ENCODE measurements around the gene DCUN1D5.

DCUN1D5 gene

DNA sequence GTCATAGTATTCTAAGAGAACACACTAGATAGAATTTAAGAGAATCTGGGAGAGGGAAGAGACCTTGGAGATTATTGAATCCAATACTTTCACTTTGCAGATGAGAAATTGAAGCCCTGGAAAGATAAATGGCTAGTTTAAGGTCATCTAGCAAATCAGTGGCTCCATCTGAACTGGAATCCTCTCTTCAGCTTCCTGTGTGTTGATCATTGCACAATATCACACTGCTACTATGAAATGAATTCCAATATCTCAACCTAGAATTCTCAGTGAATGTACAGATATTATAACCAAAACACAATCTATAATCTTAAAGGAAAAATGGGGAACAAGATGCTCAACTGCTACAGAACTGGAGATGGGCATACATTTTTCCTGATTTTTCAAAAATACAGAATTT lies 44.1 kb downstream of the DCUN1D5 start:
- Histone ChIP-seq H3K27ac (ENCODE audit: low read length) (no peak overlapping the region), H3K4me1 (ENCODE audit: insufficient read depth, low read length) (no peaks in the 10 kb centered on the region), H3K36me3 (ENCODE audit: insufficient read depth, low read length) (no peaks in the 10 kb centered on the region), H3K4me2 (ENCODE audit: insufficient read depth, low read length) (no peak overlapping the region), H3K4me3 (ENCODE audit: low read depth in 1 of 2, low read length in 2 of 2) (no peak overlapping the region), H3K79me2 (ENCODE audit: insufficient read depth, low read length) (no peaks in the 10 kb centered on the region), H3K9ac (ENCODE audit: low read depth, low read length) (no peak overlapping the region), H3K27me3 (ENCODE audit: insufficient read depth, low read length, poor library complexity) (no peaks in the 10 kb centered on the region), H4K20me1 (ENCODE audit: insufficient read depth, low read length) (no peaks in the 10 kb centered on the region), H2AFZ (ENCODE audit: low read depth, low read length) (no peak overlapping the region), H3K9me3 (ENCODE audit: insufficient read depth, low read length, severe bottlenecking) (no peaks in the 10 kb centered on the region)
- TF ChIP-seq, protein P1, sequence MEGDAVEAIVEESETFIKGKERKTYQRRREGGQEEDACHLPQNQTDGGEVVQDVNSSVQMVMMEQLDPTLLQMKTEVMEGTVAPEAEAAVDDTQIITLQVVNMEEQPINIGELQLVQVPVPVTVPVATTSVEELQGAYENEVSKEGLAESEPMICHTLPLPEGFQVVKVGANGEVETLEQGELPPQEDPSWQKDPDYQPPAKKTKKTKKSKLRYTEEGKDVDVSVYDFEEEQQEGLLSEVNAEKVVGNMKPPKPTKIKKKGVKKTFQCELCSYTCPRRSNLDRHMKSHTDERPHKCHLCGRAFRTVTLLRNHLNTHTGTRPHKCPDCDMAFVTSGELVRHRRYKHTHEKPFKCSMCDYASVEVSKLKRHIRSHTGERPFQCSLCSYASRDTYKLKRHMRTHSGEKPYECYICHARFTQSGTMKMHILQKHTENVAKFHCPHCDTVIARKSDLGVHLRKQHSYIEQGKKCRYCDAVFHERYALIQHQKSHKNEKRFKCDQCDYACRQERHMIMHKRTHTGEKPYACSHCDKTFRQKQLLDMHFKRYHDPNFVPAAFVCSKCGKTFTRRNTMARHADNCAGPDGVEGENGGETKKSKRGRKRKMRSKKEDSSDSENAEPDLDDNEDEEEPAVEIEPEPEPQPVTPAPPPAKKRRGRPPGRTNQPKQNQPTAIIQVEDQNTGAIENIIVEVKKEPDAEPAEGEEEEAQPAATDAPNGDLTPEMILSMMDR (IDR thresholded peaks at IDR 0.05; ENCODE audit: borderline replicate concordance, extremely low read depth, low read length, poor library complexity, severe bottlenecking): no peak
- no peak for TF ChIP-seq EZH2 (IDR thresholded peaks at IDR 0.05; ENCODE audit: borderline replicate concordance, low read depth, low read length, severe bottlenecking)
- ATAC-seq (ENCODE audit: insufficient read depth, low read depth): no peak
- no peak for DNase-seq

DNA sequence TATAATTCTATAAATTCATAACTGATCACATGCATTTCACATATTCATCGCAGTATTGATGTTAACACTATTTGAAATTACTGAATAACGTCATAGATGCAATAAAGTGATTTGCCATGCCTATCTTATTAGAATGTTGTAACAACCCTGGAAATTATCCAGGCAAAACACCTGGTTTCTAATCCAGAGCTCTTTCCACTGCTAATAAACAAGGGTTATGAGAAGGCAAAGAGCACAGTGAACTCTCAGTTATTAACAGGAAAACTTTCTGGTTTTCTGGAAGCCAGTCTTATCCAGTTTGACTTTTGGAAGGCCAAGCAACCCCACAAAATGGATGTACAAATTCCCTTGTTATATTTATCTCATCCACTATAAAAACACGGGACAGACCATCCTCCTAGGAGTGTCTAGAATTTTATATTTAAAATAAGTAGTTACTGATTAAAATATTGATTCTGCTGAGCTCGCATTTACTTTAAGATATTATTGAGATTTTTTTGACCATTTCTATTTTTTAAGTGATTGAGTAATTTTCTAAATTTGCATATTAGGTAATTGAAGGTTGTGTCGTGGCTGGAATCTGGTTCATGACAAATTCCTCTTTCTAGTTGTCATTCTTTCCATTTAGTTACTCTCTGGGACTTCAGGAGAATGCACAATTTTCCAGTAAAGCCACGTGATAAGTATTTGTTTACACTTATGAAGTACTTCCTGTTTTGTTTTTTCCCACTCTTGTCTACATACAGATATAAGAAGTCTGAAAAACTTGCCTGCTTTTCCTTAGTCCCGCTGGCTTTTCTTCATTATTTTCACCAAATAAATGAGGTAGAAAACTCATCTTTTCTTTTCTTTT lies 47.9 kb downstream of the DCUN1D5 start:
- DNase-seq (no peak), ATAC-seq (ENCODE audit: insufficient read depth, low read depth) (no peak)
- Histone ChIP-seq H3K4me3 (ENCODE audit: low read depth in 1 of 2, low read length in 2 of 2) (no peak overlapping the region), H3K27ac (ENCODE audit: low read length) (no peak overlapping the region), H3K27me3 (ENCODE audit: insufficient read depth, low read length, poor library complexity) (no peaks in the 10 kb centered on the region), H2AFZ (ENCODE audit: low read depth, low read length) (no peak overlapping the region), H3K9me3 (ENCODE audit: insufficient read depth, low read length, severe bottlenecking) (no peaks in the 10 kb centered on the region), H3K4me1 (ENCODE audit: insufficient read depth, low read length) (no peaks in the 10 kb centered on the region), H4K20me1 (ENCODE audit: insufficient read depth, low read length) (no peaks in the 10 kb centered on the region), H3K4me2 (ENCODE audit: insufficient read depth, low read length) (no peak overlapping the region), H3K79me2 (ENCODE audit: insufficient read depth, low read length) (no peaks in the 10 kb centered on the region), H3K36me3 (ENCODE audit: insufficient read depth, low read length) (no peaks in the 10 kb centered on the region), H3K9ac (ENCODE audit: low read depth, low read length) (no peak overlapping the region)
- no peak for TF ChIP-seq EZH2 (IDR thresholded peaks at IDR 0.05; ENCODE audit: borderline replicate concordance, low read depth, low read length, severe bottlenecking)

DNA sequence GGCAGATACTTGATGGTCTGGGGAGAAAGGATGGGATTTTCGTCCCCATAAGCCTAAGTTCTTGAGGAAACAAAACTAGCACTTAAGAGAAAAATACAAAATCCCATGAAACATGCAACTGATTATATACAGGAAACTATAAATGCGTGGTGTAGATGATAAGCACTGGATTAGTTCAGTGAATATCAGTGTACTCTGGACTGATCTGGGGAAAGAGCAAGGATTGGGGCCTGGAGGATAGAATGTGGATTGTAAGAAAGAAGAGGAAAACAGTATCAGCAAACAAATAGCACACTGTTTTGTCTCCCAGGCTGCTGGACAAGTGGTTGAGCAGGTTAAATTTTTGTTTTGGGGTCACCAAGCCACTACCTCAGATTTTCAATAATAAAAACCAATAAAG lies 49.8 kb downstream of the DCUN1D5 start:
- no peaks in the 10 kb centered on the region for H3K79me2 ChIP-seq (ENCODE audit: insufficient read depth, low read length)
- no peaks in the 10 kb centered on the region for H3K27me3 ChIP-seq (ENCODE audit: insufficient read depth, low read length, poor library complexity)
- ATAC-seq (ENCODE audit: insufficient read depth, low read depth): no peak
- H3K36me3 ChIP-seq (ENCODE audit: insufficient read depth, low read length): no peaks in the 10 kb centered on the region
- no peak overlapping the region for H3K4me2 ChIP-seq (ENCODE audit: insufficient read depth, low read length)
- no peak overlapping the region for H3K4me3 ChIP-seq (ENCODE audit: low read depth in 1 of 2, low read length in 2 of 2)
- no peak overlapping the region for H3K27ac ChIP-seq (ENCODE audit: low read length)
- no peak overlapping the region for H2AFZ ChIP-seq (ENCODE audit: low read depth, low read length)
- no peaks in the 10 kb centered on the region for H4K20me1 ChIP-seq (ENCODE audit: insufficient read depth, low read length)
- TF ChIP-seq EZH2 (IDR thresholded peaks at IDR 0.05; ENCODE audit: borderline replicate concordance, low read depth, low read length, severe bottlenecking): no peak
- TF ChIP-seq, protein P1 (IDR thresholded peaks at IDR 0.05; ENCODE audit: borderline replicate concordance, extremely low read depth, low read length, poor library complexity, severe bottlenecking): no peak
- H3K9ac ChIP-seq (ENCODE audit: low read depth, low read length): no peak overlapping the region
- DNase-seq: no peak
- no peaks in the 10 kb centered on the region for H3K9me3 ChIP-seq (ENCODE audit: insufficient read depth, low read length, severe bottlenecking)
- H3K4me1 ChIP-seq (ENCODE audit: insufficient read depth, low read length): no peaks in the 10 kb centered on the region

DNA sequence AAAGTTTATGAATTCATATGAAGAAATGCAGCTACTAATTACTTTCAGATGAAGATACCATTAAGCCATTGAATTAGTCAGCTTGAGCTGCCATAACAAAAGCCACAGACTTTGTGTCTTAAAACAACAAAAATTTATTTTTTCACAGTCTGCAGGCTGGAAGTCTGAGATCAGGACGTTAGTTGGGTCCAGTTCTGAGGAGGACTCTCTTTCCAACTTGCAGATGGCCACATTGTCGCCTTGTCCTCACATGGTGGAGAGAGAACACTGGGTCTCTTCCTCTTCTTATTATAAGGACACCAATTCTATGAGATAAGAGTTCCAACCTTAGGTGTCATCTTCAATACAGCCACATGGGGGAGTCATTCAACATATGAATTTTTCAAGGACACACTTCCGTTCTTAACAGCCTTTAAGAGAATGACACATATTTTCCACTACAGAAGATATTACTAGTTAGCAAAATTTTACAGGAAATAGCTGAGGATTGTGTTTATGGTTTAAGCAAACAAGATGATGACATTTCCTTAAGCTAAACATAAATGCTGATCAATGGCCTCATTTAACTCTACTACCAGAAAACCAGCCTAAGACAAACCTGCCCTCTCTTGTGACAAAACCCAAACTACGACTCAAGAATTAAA lies 56.0 kb downstream of the DCUN1D5 start:
- Histone ChIP-seq H3K36me3 (ENCODE audit: insufficient read depth, low read length) (no peaks in the 10 kb centered on the region), H3K9me3 (ENCODE audit: insufficient read depth, low read length, severe bottlenecking) (no peaks in the 10 kb centered on the region), H3K27me3 (ENCODE audit: insufficient read depth, low read length, poor library complexity) (no peaks in the 10 kb centered on the region), H4K20me1 (ENCODE audit: insufficient read depth, low read length) (no peaks in the 10 kb centered on the region), H3K4me3 (ENCODE audit: low read depth in 1 of 2, low read length in 2 of 2) (no peak overlapping the region), H3K4me2 (ENCODE audit: insufficient read depth, low read length) (no peak overlapping the region), H3K4me1 (ENCODE audit: insufficient read depth, low read length) (no peaks in the 10 kb centered on the region), H3K27ac (ENCODE audit: low read length) (no peak overlapping the region), H2AFZ (ENCODE audit: low read depth, low read length) (no peak overlapping the region), H3K79me2 (ENCODE audit: insufficient read depth, low read length) (no peaks in the 10 kb centered on the region), H3K9ac (ENCODE audit: low read depth, low read length) (no peak overlapping the region)
- TF ChIP-seq, protein P1 (IDR thresholded peaks at IDR 0.05; ENCODE audit: borderline replicate concordance, extremely low read depth, low read length, poor library complexity, severe bottlenecking): peak; percentile 77
- no peak for TF ChIP-seq EZH2 (IDR thresholded peaks at IDR 0.05; ENCODE audit: borderline replicate concordance, low read depth, low read length, severe bottlenecking)
- DNase-seq (peak; percentile 34), ATAC-seq (ENCODE audit: insufficient read depth, low read depth) (peak; percentile 86)

Measured in DND-41 (cell line).